Endothelial cell of umbilical vein (primary cell): ENCODE results near the gene MAP4K5. TPM values are rescaled to one million over a fixed set of nuclear protein-coding genes. Genes with fewer than 3 reads are reported as not detected.

Experiments
- BruUV-seq: library from RNA; stranded (reverse); fragments of 400-500 nt; replicated peaks from 2 replicates; lab custom pipeline; 2021; lab: Mats Ljungman, UMichigan
- CTCF ChIA-PET: fragments of 300-600, 350-600 bp; sonication (Branson Sonifier 250); formaldehyde crosslinking; loops from one replicate; lab custom pipeline; 2021; ENCODE audit warnings: antibody characterized with exemption, inconsistent platforms; lab: Charles Lee
- POLR2A ChIA-PET: fragments of 300-600, 350-600 bp; sonication (Branson Sonifier 250); formaldehyde crosslinking; loops from one replicate; lab custom pipeline; 2021; ENCODE audit warnings: antibody characterized with exemption, inconsistent platforms; lab: Charles Lee
- DNase-seq: peaks from one replicate; pipeline ENCODE4 v3.0.0-alpha.2; 2011; ENCODE audit warnings: low read depth, low spot score
- FAIRE-seq: peaks from 2 replicates; lab custom pipeline; 2011; peaks lifted over from hg19 to GRCh38; lab: Jason Lieb, UNC
- H2AFZ ChIP-seq: 2 replicates; pipeline ENCODE4 v1.6.0; 2012; ENCODE audit warnings: low read depth, low read length, control low read depth, inconsistent platforms
- H3K27ac ChIP-seq: 2 replicates; pipeline ENCODE4 v1.5.1; 2011; ENCODE audit warnings: low read depth, mild to moderate bottlenecking, control low read depth, low read length, moderate library complexity; ENCODE audit not compliant: insufficient read depth
- H3K27me3 ChIP-seq, 2 experiments: 2 replicates each; pipeline versions ENCODE4 v1.6.0 to v1.6.1; 2011; ENCODE audit warnings: low read length in 2 of 2, mixed read lengths in 1 of 2; ENCODE audit not compliant: control insufficient read depth in 2 of 2, insufficient read depth in 2 of 2
- H3K36me3 ChIP-seq, 2 experiments: 2 replicates in 1 of 2; 3 replicates in 1 of 2; pipeline ENCODE4 v1.5.1; 2011; ENCODE audit warnings: low read length in 2 of 2, mild to moderate bottlenecking in 1 of 2, moderate library complexity in 1 of 2; ENCODE audit not compliant: control insufficient read depth in 2 of 2, insufficient read depth in 2 of 2; ENCODE audit errors: extremely low read depth in 1 of 2
- H3K4me1 ChIP-seq: 3 replicates; pipeline ENCODE4 v1.5.1; 2011; ENCODE audit warnings: mild to moderate bottlenecking, low read length; ENCODE audit not compliant: control insufficient read depth, insufficient read depth; ENCODE audit errors: extremely low read depth
- H3K4me2 ChIP-seq: 2 replicates; pipeline ENCODE4 v1.6.1; 2011; ENCODE audit warnings: low read length, control low read depth, mixed read lengths; ENCODE audit not compliant: insufficient read depth
- H3K4me3 ChIP-seq, 3 experiments: fragments of 200-600 bp in 1 of 3; sonication (generic), shearing (Covaris generic) in 1 of 3; replicated peaks in 1 of 3; 2 replicates each; pipeline ENCODE4 v1.5.1; 2011 to 2016; ENCODE audit warnings: control low read depth in 3 of 3, low read length in 3 of 3, mild to moderate bottlenecking in 2 of 3, inconsistent platforms in 1 of 3, low read depth in 1 of 3, moderate library complexity in 1 of 3; ENCODE audit not compliant: insufficient read depth in 1 of 3
- H3K79me2 ChIP-seq: 2 replicates; pipeline ENCODE4 v1.6.0; 2012; ENCODE audit warnings: low read length, inconsistent platforms; ENCODE audit not compliant: control insufficient read depth, insufficient read depth
- H3K9ac ChIP-seq: replicated peaks from 2 replicates; pipeline ENCODE3; 2011; ENCODE audit warnings: low read length, control low read depth; ENCODE audit not compliant: insufficient read depth; ENCODE audit errors: extremely low read depth
- H3K9me1 ChIP-seq: replicated peaks from 3 replicates; pipeline ENCODE4 v1.6.0; 2011; ENCODE audit warnings: mild to moderate bottlenecking, low read length; ENCODE audit not compliant: control insufficient read depth, insufficient read depth; ENCODE audit errors: extremely low read depth
- H3K9me3 ChIP-seq: replicated peaks from 2 replicates; pipeline ENCODE4 v1.5.1; 2012; ENCODE audit warnings: low read length, inconsistent platforms; ENCODE audit not compliant: control insufficient read depth, insufficient read depth
- H4K20me1 ChIP-seq: replicated peaks from 2 replicates; pipeline ENCODE3; 2011; ENCODE audit warnings: mild to moderate bottlenecking, low read length; ENCODE audit not compliant: control insufficient read depth, insufficient read depth; ENCODE audit errors: extremely low read depth
- EZH2 ChIP-seq: IDR thresholded peaks from 2 replicates; pipeline ENCODE4 v1.6.1; 2012; ENCODE audit warnings: borderline replicate concordance, low read depth, mild to moderate bottlenecking, moderate library complexity, low read length, inconsistent platforms; ENCODE audit not compliant: severe bottlenecking
- FOS ChIP-seq: IDR thresholded peaks from 2 replicates; pipeline ENCODE4 v1.6.1; 2011; ENCODE audit warnings: mild to moderate bottlenecking, low read length, moderate library complexity, borderline replicate concordance; ENCODE audit not compliant: insufficient read depth
- GATA2 ChIP-seq: IDR thresholded peaks from 2 replicates; pipeline ENCODE4 v1.7.0; 2011; ENCODE audit warnings: low read depth, mild to moderate bottlenecking, moderate library complexity, mixed read lengths, low read length; ENCODE audit not compliant: insufficient read length, insufficient read depth
- JUN ChIP-seq: IDR thresholded peaks from 2 replicates; pipeline ENCODE4 v1.6.1; 2011; ENCODE audit warnings: borderline replicate concordance, low read depth; ENCODE audit not compliant: insufficient read length, insufficient read depth
- MYC ChIP-seq: IDR thresholded peaks from one replicate; pipeline ENCODE4 v1.6.1; 2011; ENCODE audit warnings: mild to moderate bottlenecking, low read depth, low read length
- POLR2A ChIP-seq: IDR thresholded peaks from 2 replicates; pipeline ENCODE4 v1.6.1; 2012; ENCODE audit warnings: low read depth, mild to moderate bottlenecking, control low read depth, low read length
- dilution Hi-C: fragments of 300-500 bp; cut with MboI; formaldehyde crosslinking; loops from one replicate; pipeline ENCODE4 v1.15.0; 2019; ENCODE audit warnings: low sequenced_read_pairs; ENCODE audit not compliant: extremely low pct_ligation_motif_present
- intact Hi-C: fragments of 100-400 bp; cut with micrococcal nuclease; formaldehyde crosslinking; loops from one replicate; pipeline ENCODE4 v1.10.0; 2022
- polyA plus RNA-seq, 4 experiments: library from polyadenylated mRNA; depleted of rRNA in 3 of 4; stranded (reverse) in 3 of 4; unstranded in 1 of 4; fragments of >200 nt; gene quantifications; 2 replicates each; pipeline versions ENCODE4 v1.2.1 to v1.2.3, GENCODE V29; 2011 to 2012; ENCODE audit warnings: missing spikeins in 1 of 4
- total RNA-seq: library from RNA; stranded (reverse); gene quantifications from 2 replicates; pipeline ENCODE4 v1.2.3, GENCODE V29; 2021
- TF ChIP-seq, protein P1 (sequence below), 2 donors: IDR thresholded peaks; 1 replicate in 1 of 2; 2 replicates in 1 of 2; pipeline ENCODE4 v1.5.1; 2011; ENCODE audit warnings: low read length in 2 of 2, mild to moderate bottlenecking in 2 of 2, moderate library complexity in 2 of 2, control low read depth in 1 of 2, inconsistent platforms in 1 of 2, low read depth in 1 of 2; ENCODE audit not compliant: insufficient read depth in 1 of 2; ENCODE audit errors: extremely low read depth in 1 of 2
- TF ChIP-seq, protein P2 (sequence below): IDR thresholded peaks from 2 replicates; pipeline ENCODE4 v1.6.1; 2011; ENCODE audit not compliant: insufficient read depth, insufficient read length

Gene MAP4K5
- total and polyA plus RNA-seq, 2 donors (not counting 3 experiments of a cell fraction or from before 2014, with no cell fraction given) = 17.4 to 73.7 TPM

DNA sequence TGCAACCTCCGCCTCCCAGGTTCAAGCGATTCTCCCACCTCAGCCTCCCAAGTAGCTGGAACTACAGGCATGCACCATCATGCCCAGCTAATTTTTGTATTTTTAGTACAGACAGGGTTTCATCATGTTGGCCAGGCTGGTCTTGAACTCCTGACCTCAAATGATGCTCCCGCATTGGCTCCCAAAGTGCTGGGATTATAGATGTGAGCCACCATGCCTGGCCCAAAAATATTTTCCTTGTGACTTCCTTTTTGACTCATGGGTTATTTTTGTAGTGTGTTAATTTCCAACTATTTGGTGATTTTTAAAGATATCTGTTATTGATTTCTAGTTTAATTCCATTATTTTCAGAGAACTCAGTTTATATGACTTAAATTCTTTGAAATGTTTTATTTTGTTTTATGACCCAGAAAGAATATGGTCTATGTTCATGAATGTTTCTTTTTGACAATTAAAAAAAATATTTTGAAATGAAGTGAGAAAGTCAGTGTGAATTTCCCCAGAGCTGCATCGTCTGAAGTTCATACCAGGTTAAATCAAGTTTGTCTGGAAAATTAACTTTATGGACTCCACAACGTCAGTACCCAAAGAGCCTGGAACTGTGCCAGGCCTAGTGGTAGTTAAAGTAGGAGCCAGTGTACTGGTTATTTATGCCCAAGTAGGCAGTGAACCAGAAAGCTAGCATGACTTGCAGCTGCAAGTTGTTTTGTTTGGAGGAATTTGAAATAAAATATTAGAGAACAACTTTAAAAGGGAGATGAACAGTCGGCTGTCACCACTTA, 132.9 kb downstream of the MAP4K5 start:
- TF ChIP-seq EZH2 (no peak), MYC (no peak)
- dilution Hi-C loops = no loop called here
- H3K36me3 ChIP-seq = no peaks in the 10 kb centered on the region
- no peaks in the 10 kb centered on the region for H4K20me1 ChIP-seq
- POLR2A ChIA-PET = no interaction called here
- no peak for FAIRE-seq
- no peak overlapping the region for H3K9ac ChIP-seq
- no peaks in the 10 kb centered on the region for H3K9me3 ChIP-seq
- BruUV-seq = no TSS peak
- CTCF ChIA-PET = interaction anchor here (0.8 to 1.2 kb wide), 3 partner anchors 20 to 64 kb away, joined by 3 read pairs; no protein-coding TSS in a partner anchor
- H3K9me1 ChIP-seq = no peaks in the 10 kb centered on the region
- DNase-seq = peak; percentile 33
- H3K4me3 ChIP-seq = no peak overlapping the region
- H3K27ac ChIP-seq = no peak overlapping the region
- H3K4me2 ChIP-seq = no peak overlapping the region
- intact Hi-C loops = loop anchor here (5.0 kb wide), 1 partner anchor 43 kb away; no protein-coding TSS in a partner anchor
- H3K4me1 ChIP-seq = peaks cover 26% of the 10 kb centered on the region
- H3K79me2 ChIP-seq = no peaks in the 10 kb centered on the region
- H3K27me3 ChIP-seq = no peaks in the 10 kb centered on the region
- H2AFZ ChIP-seq = no peak overlapping the region

DNA sequence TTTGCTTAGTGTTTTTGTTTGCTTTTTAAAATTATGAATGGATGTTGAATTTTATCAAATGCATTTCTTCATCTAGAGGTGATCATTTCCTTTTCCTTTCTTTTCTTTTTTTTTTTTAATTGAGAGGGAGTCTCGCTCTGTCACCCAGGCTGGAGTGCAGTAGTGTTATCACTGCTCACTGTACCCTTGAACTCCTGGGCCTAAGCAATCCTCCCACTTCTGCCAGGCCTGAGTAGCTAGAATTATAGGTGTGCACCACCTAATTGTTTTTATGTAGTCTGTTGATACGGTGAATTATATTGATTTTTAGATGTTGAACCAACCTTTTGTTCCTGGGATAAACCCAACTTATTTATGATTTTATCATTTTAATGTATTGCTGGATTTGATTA, 134.2 kb downstream of the MAP4K5 start:
- Histone ChIP-seq H3K27me3 (no peaks in the 10 kb centered on the region), H3K79me2 (no peaks in the 10 kb centered on the region), H3K9me1 (no peaks in the 10 kb centered on the region), H3K27ac (no peak overlapping the region), H3K4me2 (no peak overlapping the region), H2AFZ (no peak overlapping the region), H3K36me3 (no peaks in the 10 kb centered on the region), H3K9ac (no peak overlapping the region), H4K20me1 (no peaks in the 10 kb centered on the region), H3K9me3 (no peaks in the 10 kb centered on the region), H3K4me3 (no peak overlapping the region), H3K4me1 (peaks cover 18% of the 10 kb centered on the region)
- dilution Hi-C loops = no loop called here
- DNase-seq (no peak), FAIRE-seq (no peak)
- CTCF ChIA-PET = interaction anchor here (2.3 kb wide), 1 partner anchor 79 kb away, joined by 33 read pairs; no protein-coding TSS in a partner anchor
- no TSS peak for BruUV-seq
- TF ChIP-seq FOS (no peak), POLR2A (no peak), JUN (no peak), GATA2 (no peak), MYC (no peak)
- TF ChIP-seq, protein P1, sequence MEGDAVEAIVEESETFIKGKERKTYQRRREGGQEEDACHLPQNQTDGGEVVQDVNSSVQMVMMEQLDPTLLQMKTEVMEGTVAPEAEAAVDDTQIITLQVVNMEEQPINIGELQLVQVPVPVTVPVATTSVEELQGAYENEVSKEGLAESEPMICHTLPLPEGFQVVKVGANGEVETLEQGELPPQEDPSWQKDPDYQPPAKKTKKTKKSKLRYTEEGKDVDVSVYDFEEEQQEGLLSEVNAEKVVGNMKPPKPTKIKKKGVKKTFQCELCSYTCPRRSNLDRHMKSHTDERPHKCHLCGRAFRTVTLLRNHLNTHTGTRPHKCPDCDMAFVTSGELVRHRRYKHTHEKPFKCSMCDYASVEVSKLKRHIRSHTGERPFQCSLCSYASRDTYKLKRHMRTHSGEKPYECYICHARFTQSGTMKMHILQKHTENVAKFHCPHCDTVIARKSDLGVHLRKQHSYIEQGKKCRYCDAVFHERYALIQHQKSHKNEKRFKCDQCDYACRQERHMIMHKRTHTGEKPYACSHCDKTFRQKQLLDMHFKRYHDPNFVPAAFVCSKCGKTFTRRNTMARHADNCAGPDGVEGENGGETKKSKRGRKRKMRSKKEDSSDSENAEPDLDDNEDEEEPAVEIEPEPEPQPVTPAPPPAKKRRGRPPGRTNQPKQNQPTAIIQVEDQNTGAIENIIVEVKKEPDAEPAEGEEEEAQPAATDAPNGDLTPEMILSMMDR (IDR thresholded peaks at IDR 0.05; ENCODE audit: extremely low read depth in 1 of 2, insufficient read depth in 1 of 2, low read depth in 1 of 2, low read length in 2 of 2) = no peak
- TF ChIP-seq, protein P2, sequence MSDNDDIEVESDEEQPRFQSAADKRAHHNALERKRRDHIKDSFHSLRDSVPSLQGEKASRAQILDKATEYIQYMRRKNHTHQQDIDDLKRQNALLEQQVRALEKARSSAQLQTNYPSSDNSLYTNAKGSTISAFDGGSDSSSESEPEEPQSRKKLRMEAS = no peak
- intact Hi-C loops = loop anchor here (5.0 kb wide), 1 partner anchor 44 kb away; no protein-coding TSS in a partner anchor
- POLR2A ChIA-PET = no interaction called here
